Uterus (tissue), 2 donors: ENCODE results near the gene CDH7.

Source experiments
- CTCF ChIP-seq, 4 experiments: fragments of 200-600 bp in 2 of 4; fragments of 450-650 bp in 2 of 4; sonication (generic) in 2 of 4; IDR thresholded peaks; one replicate each; pipeline ENCODE4 v1.5.1; 2016 to 2019; ENCODE audit warnings: antibody characterized with exemption in 4 of 4, mild to moderate bottlenecking in 2 of 4, moderate library complexity in 1 of 4
- POLR2A ChIP-seq, 2 donors: fragments of 450-650 bp; IDR thresholded peaks; one replicate each; pipeline ENCODE4 v1.6.1; 2016; ENCODE audit warnings: antibody characterized with exemption in 2 of 2, mild to moderate bottlenecking in 1 of 2, moderate library complexity in 1 of 2

- TF ChIP-seq CTCF (IDR thresholded peaks at IDR 0.05) (no peak), POLR2A (IDR thresholded peaks at IDR 0.05) (no peak)
Observed at GRCh38 chr18:65768120-65768778, 17.4 kb downstream of the CDH7 start.
